GM21619 (cell line): ENCODE results near the gene MIGA1.
A peak's percentile ranks its signal among the peaks of the same experiment; 100 is the strongest.
"Not testable (repeated sequence)": the region's sequence is repeated elsewhere in the genome, so short reads cannot be mapped to it uniquely, and the experiment has no call there.

Source experiments
- ATAC-seq: cut with Tn5 transposase; IDR thresholded peaks from one replicate; pipeline ENCODE4 v1.9.1; 2021; ENCODE audit not compliant: unreplicated experiment

The MIGA1 gene, protein sequence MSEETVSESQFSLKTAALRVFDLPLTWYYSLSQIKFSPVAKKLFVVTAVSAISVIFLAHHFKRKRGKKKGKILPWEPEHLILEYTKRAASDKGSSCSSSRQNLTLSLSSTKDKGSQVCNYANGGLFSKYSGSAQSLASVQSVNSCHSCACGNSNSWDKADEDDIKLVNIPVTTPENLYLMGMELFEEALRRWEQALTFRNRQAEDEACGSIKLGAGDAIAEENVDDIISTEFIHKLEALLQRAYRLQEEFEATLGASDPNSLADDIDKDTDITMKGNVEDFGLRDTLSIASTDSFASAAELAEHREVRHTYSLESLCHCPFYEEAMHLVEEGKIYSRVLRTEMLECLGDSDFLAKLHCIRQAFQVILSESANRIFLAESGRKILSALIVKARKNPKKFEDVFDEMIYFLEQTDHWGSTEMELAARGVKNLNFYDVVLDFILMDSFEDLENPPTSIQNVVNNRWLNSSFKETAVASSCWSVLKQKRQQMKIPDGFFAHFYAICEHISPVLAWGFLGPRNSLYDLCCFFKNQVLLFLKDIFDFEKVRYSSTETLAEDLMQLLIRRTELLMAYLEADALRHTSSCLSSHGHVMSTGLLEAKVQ

GRCh38 chr1:77779529-77780281 is at the start of gene MIGA1:
MIGA1 (plus strand) TSS chr1:77779649; CDS start chr1:77783253, 3,604 bp downstream.
- peak; percentile 94 for ATAC-seq

GRCh38 chr1:77732090-77732489 is 47.4 kb upstream of the MIGA1 start:
- no peak for ATAC-seq

GRCh38 chr1:77739235-77739634 is 40.2 kb upstream of the MIGA1 start:
- ATAC-seq = no peak

GRCh38 chr1:77741316-77741715 is 38.1 kb upstream of the MIGA1 start:
- no peak for ATAC-seq

GRCh38 chr1:77742011-77742555 is 37.4 kb upstream of the MIGA1 start:
- no peak for ATAC-seq

DNA sequence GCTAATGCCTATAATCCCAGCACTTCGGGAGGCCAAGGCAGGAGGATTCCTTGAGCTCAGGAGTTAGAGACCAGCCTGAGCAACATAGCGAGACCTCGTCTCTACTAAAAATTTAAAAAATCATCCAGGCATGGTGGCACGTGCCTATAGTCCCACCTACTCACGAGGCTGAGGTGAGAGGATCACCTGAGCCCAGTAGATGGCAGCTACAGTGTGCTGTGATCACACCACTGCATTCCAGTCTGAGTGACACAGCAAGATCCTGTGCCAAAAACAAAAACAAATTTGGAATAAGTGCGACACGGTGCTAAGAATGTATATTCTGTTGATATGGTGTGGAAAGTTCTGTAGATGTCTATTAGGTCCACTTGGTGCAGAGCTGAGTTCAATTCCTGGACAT is 34.9 kb upstream of the MIGA1 start:
- no peak for ATAC-seq

- not testable (repeated sequence) for ATAC-seq
Observed at GRCh38 chr1:77749489-77749888, 30.0 kb upstream of the MIGA1 start.

- no peak for ATAC-seq
Observed at GRCh38 chr1:77756052-77756754, 23.2 kb upstream of the MIGA1 start.

- no peak for ATAC-seq
Observed at GRCh38 chr1:77757066-77757584, 22.3 kb upstream of the MIGA1 start.

DNA sequence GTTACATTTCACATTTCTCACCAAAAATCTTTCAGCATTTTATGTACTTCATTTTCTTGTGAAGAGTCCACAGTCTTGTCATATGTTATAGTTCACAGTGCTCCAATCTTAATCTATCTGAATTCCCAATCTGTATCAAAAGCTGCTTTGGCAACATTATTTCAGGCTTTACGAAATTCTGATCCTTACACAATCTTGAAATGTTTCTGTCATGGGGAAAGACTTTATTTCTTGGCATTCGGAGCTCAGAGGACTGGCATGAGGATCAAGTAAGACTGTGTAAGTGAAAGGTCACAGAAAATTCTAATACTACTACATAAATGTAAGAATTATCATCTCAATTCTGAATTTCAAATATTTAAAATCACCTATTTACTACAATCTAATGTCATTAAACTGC is 21.8 kb upstream of the MIGA1 start:
- no peak for ATAC-seq

- peak; percentile 94 for ATAC-seq
Observed at GRCh38 chr1:77759071-77760028, 20.1 kb upstream of the MIGA1 start, which contains the start of gene USP33. USP33 (minus strand) TSS chr1:77759852; CDS start chr1:77741697, 18,155 bp downstream.

GRCh38 chr1:77762072-77762476 is 17.4 kb upstream of the MIGA1 start:
- ATAC-seq = no peak

DNA sequence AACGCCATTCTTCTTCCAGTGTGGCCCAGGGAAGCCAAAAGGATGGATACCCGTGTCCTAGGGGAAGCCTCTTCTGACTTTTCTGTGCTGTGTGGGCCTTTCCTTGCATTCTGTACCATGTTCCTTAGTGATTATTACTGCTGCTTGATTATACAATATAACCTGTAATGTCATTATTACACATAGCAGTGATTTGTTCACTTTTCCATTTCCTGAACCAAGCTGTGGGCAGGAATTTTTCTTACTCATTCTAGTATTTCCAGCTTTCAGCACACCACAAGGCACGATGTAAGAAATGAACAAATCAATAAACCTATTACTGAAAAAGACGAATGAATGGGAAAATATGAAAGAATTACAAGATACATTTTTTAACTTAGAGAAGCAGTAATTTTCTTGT is 11.4 kb upstream of the MIGA1 start:
- no peak for ATAC-seq

DNA sequence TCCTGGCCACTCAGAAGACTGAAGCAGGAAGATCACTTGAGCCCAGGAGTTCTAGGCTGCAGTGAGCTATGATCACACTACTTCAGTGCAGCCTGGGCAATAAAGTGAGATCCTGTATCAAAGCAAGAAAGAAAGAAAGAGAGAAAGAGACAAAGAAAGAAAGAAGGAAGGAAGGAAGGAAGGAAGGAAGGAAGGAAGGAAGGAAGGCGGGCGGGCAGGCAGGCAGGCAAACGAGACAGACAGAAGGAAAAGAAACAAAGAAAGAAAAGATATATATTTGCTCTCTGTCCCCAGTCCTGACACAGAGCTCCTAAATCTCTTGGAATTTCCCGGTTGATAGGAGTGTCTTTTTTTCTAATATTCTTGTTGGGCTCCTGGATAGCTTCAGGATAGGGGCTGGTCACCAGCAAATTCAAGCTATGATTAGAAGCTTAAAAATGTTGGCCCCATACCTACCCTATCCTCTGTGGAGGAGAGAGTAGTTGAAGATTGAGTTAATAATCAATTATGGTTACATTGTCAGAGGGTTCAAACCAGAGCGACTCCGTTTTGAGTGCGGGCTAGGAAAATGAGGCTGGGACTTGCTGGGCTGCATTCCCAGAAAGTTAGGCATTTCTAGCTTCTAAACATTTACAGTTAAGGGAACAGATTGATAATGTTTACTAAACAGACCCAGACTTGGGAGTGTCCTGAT is 3.3 kb upstream of the MIGA1 start:
- ATAC-seq = no peak

GRCh38 chr1:77781683-77782082 is 2.2 kb downstream of the MIGA1 start:
- no peak for ATAC-seq

DNA sequence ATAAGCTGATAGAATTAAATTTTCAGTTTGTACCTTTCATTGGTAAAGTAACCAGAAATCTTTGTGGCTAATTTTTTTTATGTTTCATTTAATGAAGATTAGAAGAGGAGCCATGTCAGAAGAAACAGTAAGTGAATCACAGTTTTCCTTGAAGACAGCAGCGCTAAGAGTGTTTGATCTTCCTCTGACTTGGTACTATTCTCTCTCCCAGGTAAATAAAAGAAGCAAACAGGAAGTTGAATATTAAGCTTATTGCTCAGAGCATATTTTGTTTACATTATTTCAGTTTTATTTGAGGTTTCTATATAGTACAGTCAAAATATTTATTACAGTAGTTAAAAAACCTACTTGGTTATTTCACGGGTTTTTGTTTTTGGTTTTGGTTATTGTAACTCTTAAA is 3.7 kb downstream of the MIGA1 start:
- ATAC-seq = no peak

DNA sequence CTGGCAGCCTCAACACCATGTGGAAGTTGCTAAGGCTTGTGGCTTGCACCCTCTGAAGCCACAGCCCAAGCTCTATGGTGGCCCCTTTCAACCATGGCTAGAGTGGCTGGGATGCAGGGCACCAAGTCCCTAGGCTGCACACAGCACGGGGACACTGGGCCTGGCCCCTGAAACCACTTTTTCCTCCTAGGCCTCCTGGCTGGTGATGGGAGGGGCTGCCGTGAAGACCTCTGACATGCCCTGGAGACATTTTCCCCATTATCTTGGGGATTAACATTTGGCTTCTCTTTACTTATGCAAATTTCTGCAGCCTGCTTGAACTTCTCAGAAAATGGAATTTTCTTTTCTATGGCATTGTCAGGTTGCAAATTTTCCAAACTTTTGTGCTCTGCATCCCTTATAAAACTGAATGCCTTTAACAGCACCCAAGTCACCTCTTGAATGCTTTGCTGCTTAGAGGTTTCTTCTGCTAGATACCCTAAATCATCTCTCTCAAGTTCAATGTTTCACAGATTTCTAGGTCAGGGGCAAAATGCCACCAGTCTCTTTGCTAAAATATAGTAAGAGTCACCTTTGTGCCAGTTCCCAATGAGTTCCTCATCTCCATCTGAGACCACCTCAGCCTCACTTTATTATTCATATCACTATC is 6.8 kb downstream of the MIGA1 start:
- not testable (repeated sequence) for ATAC-seq

GRCh38 chr1:77794550-77794949 is 15.1 kb downstream of the MIGA1 start:
- no peak for ATAC-seq
